Measurements from ENCODE around the gene MCU.

DNA sequence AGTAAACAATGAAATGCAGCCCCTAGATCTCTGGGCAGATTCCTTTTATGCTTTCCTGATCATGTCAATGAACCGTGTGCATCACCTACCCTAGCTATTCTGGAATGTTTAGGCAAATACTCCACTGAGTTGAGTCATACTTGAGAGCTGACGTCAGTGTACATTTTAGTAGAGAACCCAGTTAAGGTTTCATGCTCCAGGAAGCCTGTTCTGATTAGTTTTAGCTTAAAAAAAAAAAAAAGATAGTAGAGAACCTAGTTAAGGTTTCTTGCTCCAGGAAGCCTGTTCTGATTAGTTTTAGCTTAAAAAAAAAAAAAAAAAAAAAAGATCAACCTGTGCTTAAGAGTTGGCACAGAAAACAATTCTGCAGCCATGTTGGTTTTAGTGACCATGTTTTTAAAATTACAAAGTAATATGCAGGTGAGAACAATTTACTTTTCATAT, 3.7 kb upstream of the MCU start:
- TF ChIP-seq CTCF (IDR thresholded peaks at IDR 0.05) (no peak), POLR2AphosphoS5 (IDR thresholded peaks at IDR 0.05; ENCODE audit: insufficient read depth in 1 of 2, low read depth in 1 of 2) (no peak), POLR2A (IDR thresholded peaks at IDR 0.05) (no peak)
